EL (cell line): ENCODE measurements around the gene MEFV.
"Not testable (repeated sequence)": the region's sequence is repeated elsewhere in the genome, so short reads cannot be mapped to it uniquely, and the experiment has no call there.

Experiments used
- DNase-seq: peaks from one replicate; pipeline ENCODE4 v3.0.0-alpha.2; 2016

MEFV gene, protein sequence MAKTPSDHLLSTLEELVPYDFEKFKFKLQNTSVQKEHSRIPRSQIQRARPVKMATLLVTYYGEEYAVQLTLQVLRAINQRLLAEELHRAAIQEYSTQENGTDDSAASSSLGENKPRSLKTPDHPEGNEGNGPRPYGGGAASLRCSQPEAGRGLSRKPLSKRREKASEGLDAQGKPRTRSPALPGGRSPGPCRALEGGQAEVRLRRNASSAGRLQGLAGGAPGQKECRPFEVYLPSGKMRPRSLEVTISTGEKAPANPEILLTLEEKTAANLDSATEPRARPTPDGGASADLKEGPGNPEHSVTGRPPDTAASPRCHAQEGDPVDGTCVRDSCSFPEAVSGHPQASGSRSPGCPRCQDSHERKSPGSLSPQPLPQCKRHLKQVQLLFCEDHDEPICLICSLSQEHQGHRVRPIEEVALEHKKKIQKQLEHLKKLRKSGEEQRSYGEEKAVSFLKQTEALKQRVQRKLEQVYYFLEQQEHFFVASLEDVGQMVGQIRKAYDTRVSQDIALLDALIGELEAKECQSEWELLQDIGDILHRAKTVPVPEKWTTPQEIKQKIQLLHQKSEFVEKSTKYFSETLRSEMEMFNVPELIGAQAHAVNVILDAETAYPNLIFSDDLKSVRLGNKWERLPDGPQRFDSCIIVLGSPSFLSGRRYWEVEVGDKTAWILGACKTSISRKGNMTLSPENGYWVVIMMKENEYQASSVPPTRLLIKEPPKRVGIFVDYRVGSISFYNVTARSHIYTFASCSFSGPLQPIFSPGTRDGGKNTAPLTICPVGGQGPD

DNA sequence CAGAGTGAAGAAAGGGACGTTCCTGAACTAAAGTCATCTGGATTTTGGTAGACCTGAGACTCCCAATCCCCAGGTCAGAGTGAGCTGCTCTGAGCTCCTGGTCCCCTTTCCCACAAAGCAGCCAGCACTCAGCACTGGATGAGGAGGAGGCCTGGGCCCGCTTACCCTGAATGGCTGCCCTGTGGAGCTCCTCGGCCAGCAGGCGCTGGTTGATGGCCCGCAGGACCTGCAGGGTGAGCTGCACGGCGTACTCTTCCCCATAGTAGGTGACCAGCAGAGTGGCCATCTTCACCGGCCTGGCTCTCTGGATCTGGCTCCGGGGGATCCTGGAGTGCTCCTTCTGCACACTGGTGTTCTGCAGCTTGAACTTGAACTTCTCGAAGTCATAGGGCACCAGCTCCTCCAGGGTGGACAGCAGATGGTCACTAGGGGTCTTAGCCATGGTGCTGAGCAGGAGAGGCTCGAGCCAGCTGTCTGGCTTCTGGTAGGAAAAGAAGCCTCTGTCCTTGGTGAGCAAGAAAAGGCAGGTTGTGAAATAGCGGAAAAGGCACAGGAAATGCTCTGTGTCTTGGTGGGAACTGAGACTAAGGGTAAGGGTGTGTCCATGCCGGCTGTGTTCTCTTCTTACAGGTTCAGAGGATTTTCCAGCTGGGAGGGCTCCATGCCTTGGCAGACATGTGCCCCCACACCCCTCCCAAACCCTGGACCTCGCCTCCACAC is at the start of gene MEFV:
MEFV (minus strand) TSS at position 488 of the 720 bp plus-strand sequence; CDS start at position 442, 46 bp downstream.
- DNase-seq: no peak

DNA sequence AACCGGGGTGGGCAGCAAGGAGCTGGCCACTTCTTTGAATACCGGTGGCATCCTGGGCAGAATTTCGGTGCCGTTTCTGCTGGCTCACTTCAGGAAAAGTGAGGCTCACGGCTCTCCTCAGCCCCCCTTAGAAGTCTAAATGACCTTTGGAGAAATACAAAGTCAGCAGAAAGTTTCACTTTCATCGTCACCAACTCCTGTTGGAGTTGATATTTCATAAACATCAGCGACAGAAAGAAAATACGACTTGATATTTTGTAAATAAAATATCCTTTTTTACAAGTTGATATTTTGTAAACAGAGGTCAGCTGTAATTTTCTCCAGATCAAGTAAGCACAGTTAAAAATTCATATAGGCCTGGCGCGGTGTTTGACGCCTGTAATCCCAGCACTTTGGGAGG is 49.6 kb upstream of the MEFV start:
- DNase-seq: no peak

DNA sequence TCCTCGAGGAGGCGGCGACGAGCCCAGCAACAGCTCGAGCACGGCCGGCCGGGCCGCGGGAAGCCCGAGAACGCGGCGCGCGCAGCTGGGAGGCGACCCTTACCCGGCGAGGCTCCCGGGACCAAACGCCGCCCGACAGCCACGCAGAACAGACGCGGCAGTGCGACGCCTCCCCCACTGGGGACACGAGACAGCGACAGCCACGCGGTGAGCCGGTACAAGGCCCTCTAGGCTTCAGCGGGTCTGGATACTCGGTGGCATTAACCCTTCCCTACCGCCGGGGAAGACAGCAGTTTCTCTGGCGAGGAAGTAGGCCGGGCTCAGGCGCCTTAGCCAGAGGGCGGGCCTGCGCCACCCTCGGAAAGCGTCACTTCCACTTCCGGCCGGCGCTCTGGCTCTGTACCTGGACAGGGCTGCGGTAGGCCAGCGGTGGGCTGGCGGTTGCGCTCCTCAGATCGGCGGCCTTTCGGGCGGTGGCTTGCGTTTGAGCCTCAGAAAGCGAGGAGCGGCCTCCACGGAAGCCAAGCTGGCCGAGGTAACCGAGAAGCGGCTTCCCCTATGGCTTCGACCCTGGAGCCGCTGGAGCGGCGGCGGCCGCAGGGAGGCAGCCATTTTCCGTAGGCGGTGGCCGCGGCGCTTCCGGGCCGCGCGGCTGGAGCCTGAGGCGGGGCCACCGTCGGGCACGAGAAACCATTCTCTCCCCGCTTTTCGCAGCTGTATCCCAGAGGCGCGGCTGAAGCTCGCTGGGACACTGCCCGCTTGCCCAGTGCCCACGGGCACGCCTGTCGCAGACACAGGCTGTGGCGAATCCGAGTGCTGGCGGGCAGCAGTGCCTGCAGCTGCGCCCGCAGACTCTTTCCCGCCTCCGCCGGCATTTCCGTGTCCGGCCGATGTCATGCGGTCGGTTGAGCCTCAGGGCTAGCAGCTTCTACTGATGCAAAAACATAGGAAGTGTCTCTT is 49.0 kb upstream of the MEFV start, which contains the start of the genes TIGD7 and ZNF75A:
TIGD7 (minus strand) TSS at position 322 of the 960 bp plus-strand sequence. CDS start 4,816 bp downstream, outside the sequence.
ZNF75A (plus strand) TSS at position 389 of the 960 bp plus-strand sequence. CDS start 2,932 bp downstream, outside the sequence.
- DNase-seq: peak; percentile 89

DNA sequence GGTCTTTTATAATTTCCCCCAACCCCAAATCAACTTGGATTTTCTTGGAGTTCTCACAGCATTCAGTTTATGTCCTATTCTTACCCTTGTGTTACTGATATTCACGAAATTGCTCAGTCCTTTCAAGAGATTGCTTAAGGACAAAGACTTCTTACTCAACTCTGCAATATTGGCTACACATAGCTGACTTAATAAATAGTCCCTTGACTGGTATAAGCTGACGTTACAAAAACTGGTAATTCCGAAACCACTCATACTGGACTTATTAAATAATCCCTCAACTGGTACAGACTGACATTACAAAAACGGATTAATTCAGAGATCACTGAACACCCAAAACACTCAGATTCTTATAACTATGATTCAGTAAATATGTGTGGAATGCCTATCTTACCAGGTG is 47.9 kb upstream of the MEFV start:
- peak; percentile 5 for DNase-seq

DNA sequence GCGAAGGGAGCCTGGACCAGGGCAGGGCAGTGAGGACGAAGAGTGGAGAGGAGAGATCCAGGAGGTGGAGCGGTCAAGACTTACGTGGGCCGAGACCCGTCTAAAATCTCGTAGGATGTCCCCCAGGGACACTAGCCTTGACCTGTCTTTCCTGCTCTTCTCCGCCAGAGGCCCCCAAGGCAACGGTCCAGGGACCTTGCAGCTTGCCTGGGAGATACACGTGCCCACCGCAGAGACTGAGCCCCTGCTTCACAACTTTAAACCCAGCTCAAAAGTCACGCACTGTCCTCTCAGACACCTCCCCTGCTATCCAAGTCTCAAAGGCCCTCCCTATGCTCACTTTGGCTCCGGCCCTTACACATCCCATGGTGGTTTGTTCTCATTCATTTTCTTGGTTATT is 39.4 kb upstream of the MEFV start:
- no peak for DNase-seq

DNA sequence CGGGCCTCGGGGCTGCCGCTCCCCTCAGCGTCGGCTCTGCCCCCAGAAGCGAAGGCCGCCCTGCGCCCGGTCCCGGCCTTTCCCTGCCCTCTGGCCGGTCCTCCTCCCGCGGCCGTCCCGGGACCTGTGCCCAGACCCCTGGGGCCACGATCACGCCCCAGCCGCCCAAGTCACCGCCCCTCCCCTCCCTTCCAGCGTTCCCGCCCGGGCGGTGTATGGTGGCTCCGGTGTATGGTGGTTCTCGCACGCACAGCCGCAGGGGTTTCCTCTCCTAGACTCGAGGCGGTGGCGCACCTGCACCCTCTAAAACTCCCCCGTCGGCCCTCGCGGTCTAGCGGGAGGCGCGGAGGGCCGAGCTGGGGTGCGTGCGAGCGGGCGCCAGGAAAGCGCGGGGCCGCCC is 38.8 kb upstream of the MEFV start:
- DNase-seq: no peak

DNA sequence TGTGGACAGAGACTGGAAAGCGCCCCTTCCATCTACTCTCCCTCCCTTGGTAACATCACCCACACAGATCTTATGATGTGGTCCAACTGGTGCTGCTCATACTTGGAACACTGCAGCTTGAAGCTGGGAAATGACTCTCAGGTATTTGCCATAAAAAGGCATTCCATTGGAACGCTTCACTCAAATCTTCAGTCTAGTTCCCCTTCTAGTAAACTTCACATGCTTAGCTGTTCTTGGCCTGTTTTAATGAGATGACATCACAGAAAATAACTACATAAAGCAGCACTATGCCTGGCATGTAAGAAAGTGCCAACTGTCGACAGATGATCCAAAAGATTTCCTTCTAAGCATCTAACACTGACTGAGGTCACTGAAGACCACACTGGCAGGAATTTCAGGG is 36.2 kb upstream of the MEFV start:
- peak; percentile 45 for DNase-seq

DNA sequence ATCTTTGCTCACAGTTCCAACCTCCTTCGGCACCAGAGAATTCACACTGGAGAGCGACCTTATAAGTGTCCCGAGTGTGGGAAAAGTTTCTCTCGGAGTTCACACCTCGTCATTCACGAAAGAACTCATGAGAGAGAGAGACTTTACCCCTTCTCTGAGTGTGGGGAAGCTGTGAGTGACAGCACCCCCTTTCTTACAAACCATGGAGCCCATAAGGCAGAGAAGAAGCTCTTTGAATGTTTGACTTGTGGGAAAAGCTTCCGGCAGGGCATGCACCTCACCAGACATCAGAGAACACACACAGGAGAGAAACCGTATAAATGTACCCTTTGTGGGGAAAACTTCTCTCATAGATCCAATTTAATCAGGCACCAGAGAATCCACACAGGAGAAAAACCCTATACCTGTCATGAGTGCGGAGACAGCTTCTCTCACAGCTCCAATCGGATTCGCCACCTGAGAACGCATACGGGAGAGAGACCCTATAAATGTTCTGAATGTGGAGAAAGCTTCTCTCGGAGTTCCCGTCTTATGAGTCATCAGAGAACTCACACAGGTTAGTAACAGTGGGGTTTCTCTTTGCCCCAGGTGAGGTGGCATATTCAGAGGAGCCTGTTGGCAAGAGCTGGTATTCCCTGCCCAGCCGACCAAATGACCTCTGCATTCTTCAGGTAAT is 33.7 kb upstream of the MEFV start:
- DNase-seq: no peak

DNA sequence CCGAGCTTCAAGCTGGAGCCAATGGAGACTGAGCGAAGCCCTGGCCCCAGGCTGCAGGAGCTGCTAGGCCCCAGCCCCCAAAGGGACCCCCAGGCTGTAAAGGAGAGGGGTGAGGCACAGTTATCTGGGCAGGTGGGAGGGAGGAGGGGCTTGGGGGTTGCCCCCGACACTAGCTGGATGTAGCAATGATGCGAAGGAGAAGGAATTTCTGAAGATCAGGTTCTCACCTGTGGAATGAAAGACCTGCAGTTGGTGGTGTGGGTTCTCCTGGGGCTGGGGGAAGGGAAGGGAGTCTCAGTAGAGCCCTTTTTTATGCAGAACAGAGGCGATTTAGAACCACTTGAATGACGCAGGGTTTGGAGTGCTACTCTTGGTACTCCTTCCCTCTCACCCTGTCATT is 28.7 kb upstream of the MEFV start:
- DNase-seq: no peak

DNA sequence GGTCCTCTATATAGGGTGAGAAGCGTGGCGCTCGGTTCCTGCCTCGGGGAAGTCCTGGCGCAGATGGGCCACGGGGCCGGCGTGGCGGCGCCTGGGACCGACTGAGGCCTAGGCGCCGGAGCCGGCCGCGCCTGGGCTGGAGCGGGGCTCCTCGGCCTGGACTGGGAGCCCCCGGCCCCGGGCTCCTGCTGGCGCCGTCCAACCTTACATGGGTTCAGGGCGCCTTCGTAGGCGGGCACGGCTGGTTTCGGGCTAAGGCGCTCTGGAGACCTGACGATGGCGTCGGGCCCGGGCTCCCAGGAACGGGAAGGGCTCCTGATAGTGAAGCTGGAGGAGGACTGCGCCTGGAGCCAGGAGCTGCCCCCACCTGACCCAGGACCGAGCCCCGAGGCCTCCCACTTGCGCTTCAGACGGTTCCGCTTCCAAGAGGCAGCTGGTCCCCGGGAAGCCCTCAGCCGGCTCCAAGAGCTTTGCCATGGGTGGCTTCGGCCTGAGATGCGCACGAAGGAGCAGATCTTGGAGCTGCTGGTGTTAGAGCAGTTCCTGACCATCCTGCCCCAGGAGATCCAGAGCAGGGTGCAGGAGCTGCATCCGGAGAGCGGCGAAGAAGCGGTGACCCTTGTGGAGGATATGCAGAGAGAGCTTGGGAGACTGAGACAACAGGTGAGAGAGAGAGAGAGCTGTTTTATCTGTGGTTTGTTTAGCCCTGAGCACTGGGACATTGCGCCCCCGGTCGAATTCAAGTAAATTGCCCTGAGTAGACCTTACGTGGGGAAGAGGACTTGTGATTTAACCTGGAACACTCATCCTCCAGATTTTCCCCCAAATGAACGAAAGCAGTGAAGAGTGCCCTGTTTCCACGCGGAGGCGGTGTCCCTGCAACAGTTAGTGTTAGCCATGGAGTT is 27.4 kb upstream of the MEFV start:
- DNase-seq: no peak

DNA sequence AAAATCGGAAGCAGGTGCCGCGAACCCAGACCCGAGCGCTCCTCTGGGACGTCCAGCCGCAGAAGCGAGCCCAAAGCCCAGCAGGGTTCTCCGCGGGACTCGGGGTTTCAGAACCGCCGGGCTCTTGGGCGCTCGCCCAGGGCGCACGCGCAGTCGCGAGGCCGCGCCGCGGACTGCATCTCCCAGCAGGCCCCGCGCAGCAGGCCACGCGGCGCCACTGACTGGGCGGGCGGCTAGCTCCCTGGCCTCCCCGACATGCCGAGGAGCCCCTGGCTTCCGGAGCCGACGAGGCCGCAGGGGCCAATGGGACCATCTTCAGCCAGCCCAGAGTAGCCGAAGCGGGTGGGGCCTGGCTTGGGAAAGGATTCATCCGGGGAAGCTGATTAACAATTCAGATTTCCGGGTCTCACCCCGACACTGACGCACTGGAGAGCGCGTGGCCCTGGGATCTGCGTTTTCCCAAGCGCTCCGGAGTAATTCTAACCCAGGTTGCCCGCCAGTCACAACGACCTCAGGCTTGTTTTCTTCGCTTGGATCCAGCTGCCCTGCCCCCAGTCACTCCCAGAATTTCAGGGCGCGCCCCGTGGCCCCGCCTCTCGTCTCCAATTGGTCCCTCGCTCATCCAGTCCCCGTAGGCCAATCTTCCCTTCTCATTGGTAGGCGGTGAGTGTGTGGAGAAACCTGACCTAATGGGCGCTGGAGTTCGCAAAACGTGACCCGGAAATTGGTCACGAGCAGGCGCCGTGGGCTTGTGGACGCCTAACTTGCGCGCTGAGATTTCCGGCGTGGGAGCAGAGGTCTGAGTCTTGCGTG is 26.5 kb upstream of the MEFV start, which contains the start of gene ZNF263:
ZNF263 (plus strand) TSS at position 762 of the 813 bp plus-strand sequence. CDS start 328 bp downstream, outside the sequence.
- peak; percentile 98 for DNase-seq

DNA sequence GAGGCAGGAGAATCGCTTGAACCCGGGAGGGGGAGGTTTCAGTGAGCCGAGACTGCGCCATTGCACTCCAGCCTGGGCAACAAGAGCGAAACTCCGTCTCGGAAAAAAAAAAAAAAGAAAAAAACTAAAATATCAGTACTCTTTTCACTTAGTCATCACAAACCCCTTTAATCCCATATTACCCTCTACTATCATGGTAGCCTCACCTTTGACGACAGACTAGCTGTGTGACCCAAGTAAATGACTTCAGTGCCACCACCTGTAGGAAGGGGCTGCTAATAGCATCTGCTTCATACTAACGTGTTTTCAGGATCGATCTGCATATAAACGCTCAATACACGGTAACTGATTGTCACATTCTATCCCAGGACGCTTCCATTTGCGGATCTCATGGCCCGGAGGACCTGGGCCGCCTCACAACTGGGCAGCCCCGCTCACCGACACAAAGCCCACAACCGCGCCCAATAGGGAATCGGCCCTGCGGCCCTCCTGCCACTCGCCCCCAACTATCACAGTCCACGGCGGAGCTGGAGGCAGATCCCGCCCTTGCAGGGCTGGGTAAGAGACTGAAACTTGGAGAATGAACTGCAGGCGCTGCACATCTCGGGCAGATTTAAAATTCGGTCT is 25.8 kb upstream of the MEFV start:
- peak; percentile 78 for DNase-seq

DNA sequence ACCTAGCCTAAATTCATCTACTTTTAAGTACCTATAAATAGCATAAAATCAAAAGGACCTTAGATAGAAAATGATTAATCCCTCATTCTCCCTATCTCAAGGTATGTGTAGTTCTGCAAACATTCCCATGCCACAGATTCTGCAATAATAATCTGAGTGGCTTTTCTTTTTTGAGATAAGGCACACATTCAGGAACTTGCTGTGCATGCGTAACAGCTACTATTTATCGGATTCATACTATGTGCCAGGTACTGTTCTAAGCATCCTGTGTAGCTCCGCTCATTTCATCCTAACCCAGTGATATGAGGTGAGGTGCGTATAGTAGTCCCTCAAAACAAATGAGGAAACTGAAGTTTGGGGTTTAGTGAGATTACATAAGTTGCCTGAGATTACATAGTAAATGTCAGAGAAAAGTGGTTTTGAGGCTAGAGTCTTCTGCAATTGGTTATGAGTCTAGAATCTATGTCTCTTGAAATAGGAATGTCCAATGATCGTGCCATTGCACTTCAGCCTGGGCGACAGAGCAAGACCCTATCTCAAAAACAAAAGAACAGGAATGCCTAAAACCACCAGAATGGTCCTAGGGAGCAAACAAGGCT is 24.9 kb upstream of the MEFV start:
- DNase-seq: no peak

DNA sequence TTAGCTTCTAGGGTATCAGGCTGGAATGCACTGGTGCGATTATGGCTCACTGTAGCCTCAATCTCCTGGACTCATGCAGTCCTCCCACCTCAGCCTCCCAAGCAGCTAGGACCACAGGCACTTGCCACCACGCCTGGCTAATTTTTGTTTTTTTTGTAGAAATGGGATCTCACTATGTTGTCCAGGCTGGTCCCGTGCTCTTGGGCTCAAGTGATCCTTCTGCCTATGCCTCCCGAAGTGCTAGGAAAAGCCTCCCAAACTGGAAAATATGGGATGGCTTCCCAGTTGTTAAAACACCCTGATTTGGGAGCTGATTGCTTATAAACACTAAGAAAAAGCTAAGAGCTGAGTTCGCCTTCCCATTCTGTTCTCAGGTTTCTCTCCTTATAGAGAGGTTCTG is 20.2 kb upstream of the MEFV start:
- DNase-seq: no peak

DNA sequence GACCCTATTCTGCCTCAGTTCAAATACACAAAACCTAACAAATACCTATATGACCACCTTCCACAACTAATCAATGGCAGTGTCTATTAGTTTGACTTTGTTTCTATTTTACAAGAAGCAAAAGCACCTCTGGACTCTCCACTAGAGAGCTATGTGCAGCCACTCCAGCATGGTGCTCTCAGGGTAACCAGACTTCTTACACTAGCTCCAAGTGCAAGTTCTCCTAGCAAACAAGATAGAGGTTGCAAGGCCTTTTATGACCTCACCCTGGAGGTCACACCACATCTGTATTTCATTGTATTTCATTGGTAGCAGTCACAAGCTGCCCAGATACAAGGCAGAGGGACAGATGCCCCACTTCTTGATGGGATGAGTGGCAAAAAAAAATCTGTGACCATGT is 18.5 kb upstream of the MEFV start:
- no peak for DNase-seq

DNA sequence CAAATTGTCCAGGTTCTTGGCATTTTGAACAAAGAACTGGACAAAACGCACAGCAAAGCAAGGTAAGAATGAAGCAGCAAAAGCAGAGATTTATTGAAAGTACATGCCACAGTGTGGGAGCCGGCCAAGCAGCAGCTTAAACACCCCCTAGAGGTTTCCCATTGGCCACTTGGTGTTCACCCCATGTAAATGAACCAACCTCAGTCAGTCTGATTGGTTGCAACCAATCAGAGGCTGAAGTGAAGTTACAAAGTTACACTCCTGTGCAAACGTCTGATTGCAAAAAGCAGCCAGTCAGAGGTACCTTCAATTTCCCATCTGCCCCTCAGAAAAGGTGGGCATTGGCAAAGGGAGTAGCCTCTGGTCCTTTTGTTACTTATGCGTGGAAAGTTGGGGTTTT is 18.1 kb upstream of the MEFV start:
- no peak for DNase-seq

DNA sequence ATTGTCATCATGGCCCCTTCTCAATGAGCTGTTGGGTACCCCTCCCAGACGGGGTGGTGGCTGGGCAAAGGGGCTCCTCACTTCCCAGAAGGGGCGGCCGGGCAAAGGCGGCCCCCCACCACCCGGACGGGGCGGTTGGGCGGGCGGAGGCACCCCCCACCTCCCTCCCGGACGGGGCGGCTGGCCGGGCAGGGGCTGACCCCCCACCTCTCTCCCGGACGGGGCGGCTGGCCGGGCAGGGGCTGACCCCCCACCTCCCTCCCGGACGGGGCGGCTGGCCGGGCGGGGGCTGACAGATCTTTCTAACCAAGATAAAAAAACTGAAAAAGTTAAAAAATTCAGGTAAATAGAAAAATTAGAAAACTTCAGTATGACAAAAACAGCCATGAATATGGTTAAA is 14.8 kb upstream of the MEFV start:
- DNase-seq: not testable (repeated sequence)

DNA sequence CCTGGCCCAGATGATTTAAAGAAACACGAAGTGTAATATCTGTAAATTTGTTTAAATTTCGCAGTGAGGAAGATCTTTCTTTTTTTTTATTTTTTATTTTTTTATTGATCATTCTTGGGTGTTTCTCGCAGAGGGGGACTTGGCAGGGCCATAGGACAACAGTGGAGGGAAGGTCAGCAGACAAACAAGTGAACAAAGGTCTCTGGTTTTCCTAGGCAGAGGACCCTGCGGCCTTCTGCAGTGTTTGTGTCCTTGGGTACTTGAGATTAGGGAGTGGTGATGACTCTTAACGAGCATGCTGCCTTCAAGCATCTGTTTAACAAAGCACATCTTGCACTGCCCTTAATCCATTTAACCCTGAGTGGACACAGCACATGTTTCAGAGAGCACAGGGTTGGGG is 14.3 kb upstream of the MEFV start:
- not testable (repeated sequence) for DNase-seq
